Kidney epithelial cell (primary cell): Measurements from ENCODE around the gene GRM6. TPM values are rescaled to one million over a fixed set of nuclear protein-coding genes. Genes with fewer than 3 reads are reported as not detected.

ENCODE experiments used
- DNase-seq: peaks from one replicate; pipeline ENCODE4 v3.0.0-alpha.2; 2010; ENCODE audit warnings: low read depth
- H3K27me3 ChIP-seq: 2 replicates; pipeline ENCODE4 v1.6.0; 2011; ENCODE audit warnings: low read length; ENCODE audit not compliant: control insufficient read depth, insufficient read depth
- H3K36me3 ChIP-seq: 2 replicates; pipeline ENCODE4 v1.5.1; 2011; ENCODE audit warnings: low read length; ENCODE audit not compliant: control insufficient read depth, insufficient read depth
- H3K4me3 ChIP-seq: 2 replicates; pipeline ENCODE4 v1.5.1; 2011; ENCODE audit warnings: low read depth, mild to moderate bottlenecking, control low read depth, low read length
- total RNA-seq: library from RNA; depleted of rRNA; stranded (reverse); fragments of >200 nt; gene quantifications from 2 replicates; pipeline ENCODE4 v1.2.3, GENCODE V29; 2015
- TF ChIP-seq, protein P1 (sequence below): IDR thresholded peaks from 2 replicates; pipeline ENCODE4 v1.5.1; 2011; ENCODE audit warnings: mild to moderate bottlenecking, moderate library complexity, low read length, control low read depth, inconsistent platforms; ENCODE audit not compliant: insufficient read depth, poor library complexity, severe bottlenecking

GRM6 gene
- total RNA-seq, 1 donor from 2014 or later: not detected

DNA sequence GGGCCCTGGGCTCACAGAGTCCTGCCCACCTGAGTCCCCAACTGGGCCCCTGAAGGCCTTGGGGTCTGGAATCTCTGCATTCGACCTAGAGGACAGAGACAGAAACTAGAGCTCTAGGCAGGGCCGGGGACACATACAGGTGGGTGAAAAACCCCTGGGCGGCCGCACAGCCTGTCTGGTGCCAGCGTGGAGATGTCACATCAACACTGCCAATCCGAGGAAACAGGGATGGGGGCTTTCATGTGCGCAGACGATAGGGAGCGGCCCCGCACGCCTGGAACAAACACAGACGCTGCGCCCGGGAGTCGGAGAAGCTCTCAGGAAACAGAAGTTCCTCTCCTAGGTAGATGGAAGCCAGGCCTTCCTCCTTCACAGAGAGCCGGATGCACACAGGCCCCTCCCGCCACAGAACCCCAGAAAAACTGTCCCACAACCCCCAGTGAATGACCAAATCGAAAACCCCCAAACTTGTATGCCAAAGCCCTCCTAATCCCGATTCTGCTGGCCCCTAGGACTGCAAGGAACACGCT, 1.8 kb downstream of the GRM6 start:
- TF ChIP-seq, protein P1, sequence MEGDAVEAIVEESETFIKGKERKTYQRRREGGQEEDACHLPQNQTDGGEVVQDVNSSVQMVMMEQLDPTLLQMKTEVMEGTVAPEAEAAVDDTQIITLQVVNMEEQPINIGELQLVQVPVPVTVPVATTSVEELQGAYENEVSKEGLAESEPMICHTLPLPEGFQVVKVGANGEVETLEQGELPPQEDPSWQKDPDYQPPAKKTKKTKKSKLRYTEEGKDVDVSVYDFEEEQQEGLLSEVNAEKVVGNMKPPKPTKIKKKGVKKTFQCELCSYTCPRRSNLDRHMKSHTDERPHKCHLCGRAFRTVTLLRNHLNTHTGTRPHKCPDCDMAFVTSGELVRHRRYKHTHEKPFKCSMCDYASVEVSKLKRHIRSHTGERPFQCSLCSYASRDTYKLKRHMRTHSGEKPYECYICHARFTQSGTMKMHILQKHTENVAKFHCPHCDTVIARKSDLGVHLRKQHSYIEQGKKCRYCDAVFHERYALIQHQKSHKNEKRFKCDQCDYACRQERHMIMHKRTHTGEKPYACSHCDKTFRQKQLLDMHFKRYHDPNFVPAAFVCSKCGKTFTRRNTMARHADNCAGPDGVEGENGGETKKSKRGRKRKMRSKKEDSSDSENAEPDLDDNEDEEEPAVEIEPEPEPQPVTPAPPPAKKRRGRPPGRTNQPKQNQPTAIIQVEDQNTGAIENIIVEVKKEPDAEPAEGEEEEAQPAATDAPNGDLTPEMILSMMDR: no peak
- peaks cover 19% of the 10 kb centered on the region for H3K27me3 ChIP-seq
- H3K36me3 ChIP-seq: no peaks in the 10 kb centered on the region
- DNase-seq: no peak
- no peak overlapping the region for H3K4me3 ChIP-seq

DNA sequence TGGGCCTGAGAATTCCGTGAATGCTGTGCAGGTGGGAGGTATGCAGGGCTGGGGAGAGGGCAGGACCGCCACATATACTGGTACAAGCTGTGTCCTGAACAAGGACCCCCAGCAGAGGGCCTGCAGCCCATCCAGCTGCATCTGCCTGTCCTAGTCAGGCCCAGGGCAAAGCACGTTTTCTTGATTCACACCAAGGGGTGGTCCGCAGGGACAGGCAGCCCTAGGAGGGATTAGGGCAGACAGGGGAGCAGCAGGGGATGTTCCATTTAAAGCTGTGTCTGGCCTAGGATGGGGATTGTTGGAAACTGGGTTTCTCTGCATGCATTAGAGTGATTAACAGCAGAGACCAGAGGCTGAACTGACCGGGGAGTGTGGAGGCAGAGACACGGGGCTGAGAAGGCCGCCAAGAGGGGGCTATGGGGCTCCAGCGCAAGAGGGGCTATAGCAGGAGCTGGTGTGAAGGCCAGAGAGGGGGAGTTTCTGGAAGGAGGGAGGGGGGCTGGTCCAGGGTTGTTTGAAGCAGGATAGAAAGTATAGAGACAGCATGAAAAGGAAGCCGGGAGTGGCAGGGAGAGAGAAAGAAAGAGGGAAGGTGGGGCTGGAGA, 2.7 kb downstream of the GRM6 start:
- no peaks in the 10 kb centered on the region for H3K36me3 ChIP-seq
- peaks cover 19% of the 10 kb centered on the region for H3K27me3 ChIP-seq
- TF ChIP-seq, protein P1: no peak

DNA sequence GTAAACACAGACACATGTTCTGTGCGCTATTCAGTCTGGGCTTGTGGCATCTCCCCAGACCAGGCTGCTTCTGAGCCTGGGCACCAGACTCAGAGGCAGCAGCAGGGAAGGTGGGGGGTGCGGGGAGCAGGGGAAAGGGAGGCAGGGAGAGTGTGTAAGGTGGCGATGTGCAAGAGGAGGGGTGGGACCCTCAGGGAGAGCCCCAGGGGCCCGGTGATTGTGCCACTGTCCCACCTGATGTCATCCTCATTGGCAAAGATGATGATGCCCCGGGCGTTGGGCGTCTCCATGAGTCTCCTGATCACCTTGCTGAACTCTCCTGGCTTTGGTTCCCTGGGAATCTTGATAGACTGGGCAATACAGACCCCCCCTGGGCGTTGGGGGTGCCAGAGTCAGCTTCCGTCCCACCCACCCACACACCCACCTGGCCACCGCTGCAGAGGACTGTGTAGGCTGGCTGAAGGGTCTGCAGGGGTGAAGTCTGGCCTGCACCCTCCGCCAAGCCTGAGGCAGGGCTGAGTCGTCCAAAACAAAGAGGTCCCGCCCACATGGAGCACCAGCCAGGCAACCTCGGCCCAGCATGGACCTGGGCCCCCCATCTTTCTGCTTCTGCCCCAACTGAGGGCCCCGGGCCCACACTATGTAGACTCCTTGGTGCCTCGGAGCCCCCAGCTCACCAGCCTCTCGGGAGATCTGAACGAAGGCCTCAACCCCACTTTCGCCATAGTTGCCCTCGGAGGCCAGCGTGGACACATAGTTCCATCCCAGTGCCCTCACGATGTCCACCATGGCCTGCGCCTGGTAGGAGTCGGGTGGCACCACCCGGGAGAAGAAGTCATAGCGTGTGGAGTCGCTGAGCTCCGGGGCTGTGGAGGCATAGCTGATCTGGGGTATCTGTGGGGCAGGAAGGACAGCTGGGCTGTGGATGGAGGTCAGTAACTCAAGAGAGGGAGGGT, 3.7 kb downstream of the GRM6 start:
- TF ChIP-seq, protein P1: no peak
- DNase-seq: no peak
- Histone ChIP-seq H3K4me3 (no peak overlapping the region), H3K27me3 (peaks cover 19% of the 10 kb centered on the region), H3K36me3 (no peaks in the 10 kb centered on the region)

More for the DNA sequence above, 2.7 kb downstream of the GRM6 start:
- no peak for DNase-seq
- no peak overlapping the region for H3K4me3 ChIP-seq

DNA sequence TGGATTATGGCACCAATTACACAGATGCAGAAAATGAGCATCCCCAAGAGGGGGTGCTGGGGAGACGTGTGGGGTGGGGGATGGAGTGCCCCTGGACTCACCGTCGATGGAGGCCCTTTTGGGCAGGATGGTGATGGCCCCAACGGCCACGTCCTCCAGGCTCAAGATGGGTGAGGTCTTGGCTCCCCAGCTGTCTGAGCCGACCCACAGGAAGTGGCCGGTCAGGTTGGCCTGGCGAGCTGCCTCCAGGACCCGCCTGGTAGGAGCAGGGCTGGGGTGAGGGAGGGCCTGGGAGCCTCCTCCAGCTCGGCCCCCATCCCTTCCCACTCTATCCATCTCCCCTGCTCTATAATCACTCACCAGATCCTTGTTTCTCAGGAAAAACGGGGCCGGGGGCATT, 4.6 kb downstream of the GRM6 start:
- no peak for DNase-seq
- H3K36me3 ChIP-seq: no peaks in the 10 kb centered on the region
- H3K4me3 ChIP-seq: no peak overlapping the region
- TF ChIP-seq, protein P1: no peak
- H3K27me3 ChIP-seq: peaks cover 15% of the 10 kb centered on the region

DNA sequence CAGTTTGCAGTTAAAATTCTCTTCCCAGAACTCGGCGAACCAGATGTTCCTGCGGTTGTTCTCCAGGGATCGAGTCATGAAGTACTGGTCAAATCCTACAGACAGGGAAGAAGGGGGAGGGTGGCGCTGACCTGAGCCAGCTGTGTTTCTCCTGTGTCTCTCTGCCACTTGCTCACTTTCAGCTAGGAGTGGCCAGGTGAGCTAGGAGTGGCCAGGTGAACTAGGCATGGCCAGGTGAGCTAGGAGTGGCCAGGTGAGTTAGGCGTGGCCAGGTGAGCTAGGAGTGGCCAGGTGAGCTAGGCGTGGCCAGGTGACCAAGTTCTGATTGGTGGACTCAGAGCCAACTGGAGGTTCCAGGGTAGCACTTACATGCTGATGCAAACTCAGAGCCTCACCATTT, 5.8 kb downstream of the GRM6 start:
- no peak overlapping the region for H3K4me3 ChIP-seq
- TF ChIP-seq, protein P1: no peak

More for the DNA sequence above, 5.8 kb downstream of the GRM6 start:
- H3K27me3 ChIP-seq: peaks cover 9% of the 10 kb centered on the region
- no peak for DNase-seq
- H3K36me3 ChIP-seq: no peaks in the 10 kb centered on the region
